Uterus (tissue), 4 donors: ENCODE data around the gene TBL2. TPM values are rescaled to one million over a fixed set of nuclear protein-coding genes. Genes with fewer than 3 reads are reported as not detected.

Experiments
- DNase-seq, 2 donors: peaks; one replicate each; pipeline ENCODE4 v3.0.0-alpha.2; 2019 to 2020
- H3K27ac ChIP-seq, 2 donors: fragments of 200-600 bp; sonication (generic); 1 replicate in 1 of 2; 2 replicates in 1 of 2; pipeline ENCODE4 v1.5.1; 2016 to 2018
- H3K27me3 ChIP-seq, 2 donors: fragments of 200-600 bp; sonication (generic); one replicate each; pipeline ENCODE4 v1.5.1; 2018 to 2019; ENCODE audit warnings: control low read depth in 1 of 2
- H3K36me3 ChIP-seq, 2 donors: fragments of 200-600 bp; sonication (generic); one replicate each; pipeline ENCODE4 v1.5.1; 2019; ENCODE audit warnings: control low read depth in 1 of 2
- H3K4me1 ChIP-seq, 2 donors: fragments of 200-600 bp; sonication (generic); one replicate each; pipeline ENCODE4 v1.5.1; 2018 to 2019; ENCODE audit warnings: control low read depth in 1 of 2
- H3K4me3 ChIP-seq, 2 donors: fragments of 200-600 bp; sonication (generic); 1 replicate in 1 of 2; 2 replicates in 1 of 2; pipeline ENCODE4 v1.5.1; 2018 to 2019; ENCODE audit warnings: mild to moderate bottlenecking in 1 of 2
- H3K9me3 ChIP-seq, 2 donors: fragments of 200-600 bp; sonication (generic); one replicate each; pipeline ENCODE4 v1.5.1; 2019; ENCODE audit warnings: control low read depth in 1 of 2
- POLR2A ChIP-seq, 2 donors: fragments of 450-650 bp; IDR thresholded peaks; one replicate each; pipeline ENCODE4 v1.6.1; 2016; ENCODE audit warnings: antibody characterized with exemption in 2 of 2, mild to moderate bottlenecking in 1 of 2, moderate library complexity in 1 of 2
- intact Hi-C: fragments of 100-400 bp; cut with DNase I; formaldehyde crosslinking; loops from one replicate; pipeline ENCODE4 v1.15.1; 2023; ENCODE audit warnings: low total_unique reads
- total RNA-seq, 4 donors: library from RNA; depleted of rRNA in 3 of 4; stranded (reverse); fragments of >200 nt in 3 of 4; gene quantifications; one replicate each; pipeline versions ENCODE4 v1.1.0 to v1.2.4, GENCODE V29; 2014 to 2023
- TF ChIP-seq, protein P1 (sequence below), 4 experiments: fragments of 200-600 bp in 2 of 4; fragments of 450-650 bp in 2 of 4; sonication (generic) in 2 of 4; IDR thresholded peaks; one replicate each; pipeline ENCODE4 v1.5.1; 2016 to 2019; ENCODE audit warnings: antibody characterized with exemption in 4 of 4, mild to moderate bottlenecking in 2 of 4, moderate library complexity in 1 of 4
- donor health status: DM: yes; HTN: yes; CAD: no.

TBL2 gene
- total RNA-seq, 4 donors from 2014 or later = 21.5 to 106 (median 50.9) TPM

DNA sequence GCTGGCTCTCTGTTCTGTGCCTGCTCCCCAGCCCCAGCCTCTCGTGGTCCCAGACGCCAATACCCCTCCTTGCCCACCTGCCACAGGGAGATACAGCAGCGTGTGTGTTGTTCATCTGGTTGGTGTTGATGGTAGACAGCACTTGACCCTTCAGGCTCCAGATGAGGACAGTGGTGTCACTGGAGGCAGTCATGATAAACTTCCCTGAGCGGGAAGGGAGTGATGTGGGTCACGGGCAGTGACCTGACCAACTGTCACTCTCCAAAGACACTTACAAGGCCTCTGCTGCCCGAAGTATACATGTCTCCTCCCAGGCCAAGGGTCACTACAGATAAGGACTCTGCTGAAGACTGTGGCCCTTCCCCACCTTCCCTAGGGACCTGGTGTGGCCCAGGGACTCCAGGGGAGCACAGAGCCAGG, 5.6 kb downstream of the TBL2 start:
- Histone ChIP-seq H3K27me3 (no peaks in the 10 kb centered on the region), H3K4me1 (peaks cover 0 to 4% of the 10 kb centered on the region in 2 donors), H3K4me3 (no peak overlapping the region), H3K27ac (no peak overlapping the region), H3K9me3 (no peaks in the 10 kb centered on the region), H3K36me3 (no peaks in the 10 kb centered on the region)
- intact Hi-C loops = loop anchor here (10.0 kb wide), 1 partner anchor 48 kb away; the partner anchor contains the start of gene BAZ1B
- DNase-seq = no peak
- TF ChIP-seq, protein P1, sequence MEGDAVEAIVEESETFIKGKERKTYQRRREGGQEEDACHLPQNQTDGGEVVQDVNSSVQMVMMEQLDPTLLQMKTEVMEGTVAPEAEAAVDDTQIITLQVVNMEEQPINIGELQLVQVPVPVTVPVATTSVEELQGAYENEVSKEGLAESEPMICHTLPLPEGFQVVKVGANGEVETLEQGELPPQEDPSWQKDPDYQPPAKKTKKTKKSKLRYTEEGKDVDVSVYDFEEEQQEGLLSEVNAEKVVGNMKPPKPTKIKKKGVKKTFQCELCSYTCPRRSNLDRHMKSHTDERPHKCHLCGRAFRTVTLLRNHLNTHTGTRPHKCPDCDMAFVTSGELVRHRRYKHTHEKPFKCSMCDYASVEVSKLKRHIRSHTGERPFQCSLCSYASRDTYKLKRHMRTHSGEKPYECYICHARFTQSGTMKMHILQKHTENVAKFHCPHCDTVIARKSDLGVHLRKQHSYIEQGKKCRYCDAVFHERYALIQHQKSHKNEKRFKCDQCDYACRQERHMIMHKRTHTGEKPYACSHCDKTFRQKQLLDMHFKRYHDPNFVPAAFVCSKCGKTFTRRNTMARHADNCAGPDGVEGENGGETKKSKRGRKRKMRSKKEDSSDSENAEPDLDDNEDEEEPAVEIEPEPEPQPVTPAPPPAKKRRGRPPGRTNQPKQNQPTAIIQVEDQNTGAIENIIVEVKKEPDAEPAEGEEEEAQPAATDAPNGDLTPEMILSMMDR (IDR thresholded peaks at IDR 0.05) = no peak
- TF ChIP-seq POLR2A (IDR thresholded peaks at IDR 0.05) = no peak

- intact Hi-C loops = loop anchor here (10.0 kb wide), 1 partner anchor 46 kb away; the partner anchor contains the start of gene BAZ1B
- Histone ChIP-seq H3K27me3 (no peaks in the 10 kb centered on the region), H3K4me3 (no peak overlapping the region), H3K9me3 (no peaks in the 10 kb centered on the region), H3K27ac (no peak overlapping the region), H3K36me3 (no peaks in the 10 kb centered on the region), H3K4me1 (no peaks in the 10 kb centered on the region)
- TF ChIP-seq POLR2A (IDR thresholded peaks at IDR 0.05) = no peak
- TF ChIP-seq, protein P1 (IDR thresholded peaks at IDR 0.05) = no peak
- no peak for DNase-seq
Observed at GRCh38 chr7:73570977-73571376, 7.4 kb downstream of the TBL2 start.

DNA sequence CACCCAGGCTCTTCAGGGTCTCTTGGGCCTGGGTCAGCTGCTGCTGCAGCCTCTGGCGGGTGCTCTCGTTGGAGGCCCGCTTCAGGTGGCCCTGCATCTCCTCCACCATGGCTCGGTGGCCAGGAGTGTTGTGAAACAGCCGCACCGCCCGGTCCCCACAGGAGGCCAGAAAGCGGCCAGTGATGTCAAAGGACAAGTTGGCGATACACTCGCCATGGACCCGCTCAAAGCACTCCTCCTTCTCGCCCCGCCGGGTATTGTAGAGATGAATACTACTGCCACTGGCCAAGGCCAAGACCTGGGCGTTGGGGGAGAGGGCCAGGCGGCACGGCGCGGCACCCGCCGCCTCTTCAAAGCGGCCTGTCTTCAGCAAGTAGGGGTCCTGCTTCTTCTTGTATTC, 7.9 kb downstream of the TBL2 start:
- Histone ChIP-seq H3K27me3 (no peaks in the 10 kb centered on the region), H3K9me3 (no peaks in the 10 kb centered on the region), H3K27ac (no peak overlapping the region), H3K36me3 (no peaks in the 10 kb centered on the region), H3K4me3 (no peak overlapping the region), H3K4me1 (no peaks in the 10 kb centered on the region)
- TF ChIP-seq, protein P1 (IDR thresholded peaks at IDR 0.05) = no peak
- no peak for TF ChIP-seq POLR2A (IDR thresholded peaks at IDR 0.05)
- intact Hi-C loops = loop anchor here (10.0 kb wide), 1 partner anchor 46 kb away; the partner anchor contains the start of gene BAZ1B
- no peak for DNase-seq

GRCh38 chr7:73569042-73569608, 9.3 kb downstream of the TBL2 start:
- Histone ChIP-seq H3K36me3 (no peaks in the 10 kb centered on the region), H3K27ac (no peak overlapping the region), H3K4me1 (no peaks in the 10 kb centered on the region), H3K4me3 (no peak overlapping the region), H3K27me3 (no peaks in the 10 kb centered on the region), H3K9me3 (no peaks in the 10 kb centered on the region)
- intact Hi-C loops = no loop called here
- no peak for DNase-seq
- TF ChIP-seq, protein P1 (IDR thresholded peaks at IDR 0.05) = no peak
- no peak for TF ChIP-seq POLR2A (IDR thresholded peaks at IDR 0.05)

GRCh38 chr7:73567846-73568685, 10.3 kb downstream of the TBL2 start:
- Histone ChIP-seq H3K9me3 (no peaks in the 10 kb centered on the region), H3K27ac (no peak overlapping the region), H3K27me3 (no peaks in the 10 kb centered on the region), H3K4me1 (no peaks in the 10 kb centered on the region), H3K36me3 (no peaks in the 10 kb centered on the region), H3K4me3 (no peak overlapping the region)
- no peak for DNase-seq
- TF ChIP-seq, protein P1 (IDR thresholded peaks at IDR 0.05) = no peak
- no peak for TF ChIP-seq POLR2A (IDR thresholded peaks at IDR 0.05)
- intact Hi-C loops = no loop called here
